Liver (tissue), 9 donors: ENCODE measurements around the gene SBF2. TPM values are rescaled to one million over a fixed set of nuclear protein-coding genes. Genes with fewer than 3 reads are reported as not detected.

ENCODE experiments used
- DNase-seq: peaks from one replicate; pipeline ENCODE4 v3.0.0-alpha.2; 2017; ENCODE audit warnings: low spot score
- H3K27ac ChIP-seq, 2 donors: one replicate each; pipeline ENCODE4 v1.7.0; 2013; ENCODE audit warnings: inconsistent platforms in 2 of 2, low read length in 2 of 2, control low read depth in 1 of 2, low read depth in 1 of 2, mild to moderate bottlenecking in 1 of 2
- H3K27me3 ChIP-seq, 4 donors: one replicate each; pipeline versions ENCODE4 v1.6.1 to v1.7.0; 2013; ENCODE audit warnings: low read length in 3 of 4, inconsistent platforms in 1 of 4, mild to moderate bottlenecking in 1 of 4, moderate library complexity in 1 of 4; ENCODE audit not compliant: control insufficient read depth in 4 of 4, insufficient read depth in 4 of 4
- H3K36me3 ChIP-seq, 4 donors: one replicate each; pipeline versions ENCODE4 v1.6.1 to v1.7.0; 2013; ENCODE audit warnings: low read length in 3 of 4, mild to moderate bottlenecking in 3 of 4, low read depth in 1 of 4, moderate library complexity in 1 of 4; ENCODE audit not compliant: control insufficient read depth in 4 of 4, insufficient read depth in 3 of 4
- H3K4me1 ChIP-seq, 4 donors: one replicate each; pipeline versions ENCODE4 v1.6.1 to v1.7.0; 2013; ENCODE audit warnings: low read length in 3 of 4, mild to moderate bottlenecking in 3 of 4, moderate library complexity in 1 of 4; ENCODE audit not compliant: control insufficient read depth in 4 of 4, insufficient read depth in 4 of 4
- H3K4me3 ChIP-seq, 3 donors: one replicate each; pipeline versions ENCODE4 v1.6.1 to v1.7.0; 2013; ENCODE audit warnings: low read length in 3 of 3, control low read depth in 1 of 3, low read depth in 1 of 3, mild to moderate bottlenecking in 1 of 3
- H3K9ac ChIP-seq, 2 donors: one replicate each; pipeline ENCODE4 v1.7.0; 2013; ENCODE audit warnings: low read length in 2 of 2, mild to moderate bottlenecking in 2 of 2, moderate library complexity in 2 of 2, control low read depth in 1 of 2, low read depth in 1 of 2
- H3K9me3 ChIP-seq, 4 donors: one replicate each; pipeline versions ENCODE4 v1.6.1 to v1.7.0; 2013; ENCODE audit warnings: low read length in 3 of 4; ENCODE audit not compliant: control insufficient read depth in 4 of 4
- EGR1 ChIP-seq, 2 donors: IDR thresholded peaks; 2 replicates each; pipeline ENCODE4 v1.6.1; 2016 to 2018; ENCODE audit warnings: antibody characterized with exemption in 2 of 2, low read depth in 2 of 2
- FOXA2 ChIP-seq: IDR thresholded peaks from 2 replicates; pipeline ENCODE4 v1.6.1; 2016; ENCODE audit warnings: antibody characterized with exemption
- GABPA ChIP-seq, 2 donors: IDR thresholded peaks in 1 of 2; conservative IDR thresholded peaks in 1 of 2; 2 replicates each; pipeline ENCODE4 v1.6.1; 2016; ENCODE audit warnings: antibody characterized with exemption in 2 of 2, mild to moderate bottlenecking in 1 of 2, moderate library complexity in 1 of 2
- HNF4G ChIP-seq: IDR thresholded peaks from 2 replicates; pipeline ENCODE4 v1.6.1; 2016; ENCODE audit warnings: antibody characterized with exemption
- JUND ChIP-seq, 2 donors: IDR thresholded peaks; 2 replicates each; pipeline ENCODE4 v1.6.1; 2016; ENCODE audit warnings: antibody characterized with exemption in 2 of 2
- RAD21 ChIP-seq, 2 donors: IDR thresholded peaks; 2 replicates each; pipeline ENCODE4 v1.6.1; 2016; ENCODE audit warnings: antibody characterized with exemption in 2 of 2, mild to moderate bottlenecking in 2 of 2
- RXRA ChIP-seq, 2 donors: IDR thresholded peaks; 2 replicates each; pipeline ENCODE4 v1.6.1; 2017 to 2018; ENCODE audit warnings: antibody characterized with exemption in 2 of 2, mild to moderate bottlenecking in 1 of 2
- SP1 ChIP-seq: IDR thresholded peaks from 2 replicates; pipeline ENCODE4 v1.6.1; 2018; ENCODE audit warnings: antibody characterized with exemption, mild to moderate bottlenecking
- TAF1 ChIP-seq: conservative IDR thresholded peaks from 2 replicates; pipeline ENCODE4 v1.6.1; 2016; ENCODE audit warnings: antibody characterized with exemption, mild to moderate bottlenecking
- YY1 ChIP-seq: IDR thresholded peaks from 2 replicates; pipeline ENCODE4 v1.6.1; 2016; ENCODE audit warnings: antibody characterized with exemption, mild to moderate bottlenecking
- WGBS: extraction: QIAGEN DNeasy Blood & Tissue Kit; methylation state at CpG from one replicate; pipeline ENCODE4 v1.1.7; 2013; 5-methylcytosine and 5-hydroxymethylcytosine counted together
- polyA plus RNA-seq, 2 donors: library from polyadenylated mRNA; stranded (reverse) in 1 of 2; unstranded in 1 of 2; fragments of 200-250 nt in 1 of 2; fragments of >200 nt in 1 of 2; fragmentation: Nextera tagmentation in 1 of 2; extraction: Ambion mirVana in 1 of 2; gene quantifications; one replicate each; pipeline versions ENCODE4 v1.2.1 to v1.2.3, GENCODE V29; 2013 to 2015
- total RNA-seq, 2 donors: library from RNA; depleted of rRNA; stranded (reverse); fragments of >200 nt; gene quantifications; one replicate each; pipeline ENCODE4 v1.2.3, GENCODE V29; 2014
- TF ChIP-seq, protein P1 (sequence below): IDR thresholded peaks from 2 replicates; pipeline ENCODE4 v1.6.1; 2016; ENCODE audit warnings: antibody characterized with exemption
- TF ChIP-seq, protein P2 (sequence below): IDR thresholded peaks from 2 replicates; pipeline ENCODE4 v1.6.1; 2016; ENCODE audit warnings: antibody characterized with exemption
- TF ChIP-seq, protein P3 (sequence below): fragments of 150-350 bp; IDR thresholded peaks from 2 replicates; pipeline ENCODE4 v1.5.1; 2017; ENCODE audit warnings: improper control_type of control experiment, low read depth, low read length; ENCODE audit not compliant: missing input control
- donor health status: healthy.
- donor health status: healthy.
- donor health status: healthy.
- donor health status: healthy.
- donor health status: healthy.

The SBF2 gene
- total and polyA plus RNA-seq, 4 donors = 7.5 to 31.3 (median 14.7) TPM

DNA sequence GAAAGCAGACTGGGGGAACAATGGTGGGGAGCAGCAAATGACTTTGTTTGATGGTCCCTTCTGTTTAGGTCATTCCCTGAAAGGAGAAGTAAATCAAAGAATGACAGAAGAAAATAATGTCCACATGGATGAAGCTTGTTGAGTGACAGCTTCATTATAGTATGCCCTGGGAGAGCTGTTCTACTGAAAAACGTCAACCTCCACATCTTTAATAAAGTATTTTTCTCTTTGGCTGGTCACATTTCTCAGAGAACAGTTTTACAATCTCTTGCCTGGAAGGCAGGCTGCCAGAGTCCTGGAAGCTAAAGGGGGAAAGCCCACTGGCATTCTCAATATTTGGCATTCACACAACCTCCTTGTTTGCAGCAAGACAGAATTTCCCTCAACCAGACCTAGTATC lies 342.2 kb downstream of the SBF2 start:
- H3K27ac ChIP-seq = no peak overlapping the region
- no peaks in the 10 kb centered on the region for H3K4me1 ChIP-seq
- no peak overlapping the region for H3K4me3 ChIP-seq
- DNase-seq = no peak
- WGBS = 72% methylated on average over 1 of the region's 1 CpG
- no peaks in the 10 kb centered on the region for H3K27me3 ChIP-seq
- peaks cover 0 to 1% (median 0%) of the 10 kb centered on the region in 4 donors for H3K36me3 ChIP-seq
- H3K9ac ChIP-seq = no peak overlapping the region
- TF ChIP-seq FOXA2 = no peak
- TF ChIP-seq JUND (IDR thresholded peaks at IDR 0.05) = no peak
- TF ChIP-seq, protein P1, sequence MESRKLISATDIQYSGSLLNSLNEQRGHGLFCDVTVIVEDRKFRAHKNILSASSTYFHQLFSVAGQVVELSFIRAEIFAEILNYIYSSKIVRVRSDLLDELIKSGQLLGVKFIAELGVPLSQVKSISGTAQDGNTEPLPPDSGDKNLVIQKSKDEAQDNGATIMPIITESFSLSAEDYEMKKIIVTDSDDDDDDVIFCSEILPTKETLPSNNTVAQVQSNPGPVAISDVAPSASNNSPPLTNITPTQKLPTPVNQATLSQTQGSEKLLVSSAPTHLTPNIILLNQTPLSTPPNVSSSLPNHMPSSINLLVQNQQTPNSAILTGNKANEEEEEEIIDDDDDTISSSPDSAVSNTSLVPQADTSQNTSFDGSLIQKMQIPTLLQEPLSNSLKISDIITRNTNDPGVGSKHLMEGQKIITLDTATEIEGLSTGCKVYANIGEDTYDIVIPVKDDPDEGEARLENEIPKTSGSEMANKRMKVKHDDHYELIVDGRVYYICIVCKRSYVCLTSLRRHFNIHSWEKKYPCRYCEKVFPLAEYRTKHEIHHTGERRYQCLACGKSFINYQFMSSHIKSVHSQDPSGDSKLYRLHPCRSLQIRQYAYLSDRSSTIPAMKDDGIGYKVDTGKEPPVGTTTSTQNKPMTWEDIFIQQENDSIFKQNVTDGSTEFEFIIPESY = no peak
- no peak for TF ChIP-seq RAD21 (IDR thresholded peaks at IDR 0.05)
- no peak for TF ChIP-seq EGR1 (IDR thresholded peaks at IDR 0.05; ENCODE audit: low read depth in 2 of 2)
- no peak for TF ChIP-seq TAF1
- no peak for TF ChIP-seq RXRA (IDR thresholded peaks at IDR 0.05)
- TF ChIP-seq YY1 = no peak
- no peak for TF ChIP-seq SP1
- TF ChIP-seq HNF4G = no peak
- TF ChIP-seq GABPA (IDR thresholded peaks at IDR 0.05 in 1 of 2, conservative IDR thresholded peaks at IDR 0.05 in 1 of 2) = no peak
- H3K9me3 ChIP-seq = no peaks in the 10 kb centered on the region

DNA sequence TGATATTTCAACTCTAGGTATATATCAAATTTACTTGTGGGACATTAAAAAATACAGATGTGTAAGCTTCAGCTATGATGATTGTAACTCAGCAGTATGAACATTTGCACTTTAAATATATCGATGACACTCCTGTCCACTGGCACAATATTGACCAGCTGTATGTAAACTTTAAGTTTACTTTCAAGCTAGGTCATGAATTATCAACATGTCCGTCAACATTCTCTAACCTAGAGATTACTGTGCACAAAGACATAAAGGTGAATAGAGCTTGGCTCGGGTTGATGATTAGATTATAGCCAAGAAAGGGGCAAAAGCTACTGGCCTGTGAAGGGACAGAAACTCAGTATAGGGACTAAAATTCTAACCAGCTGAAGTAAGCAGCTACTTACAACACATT lies 343.6 kb downstream of the SBF2 start:
- no peaks in the 10 kb centered on the region for H3K9me3 ChIP-seq
- H3K4me3 ChIP-seq = no peak overlapping the region
- DNase-seq = no peak
- TF ChIP-seq, protein P2, sequence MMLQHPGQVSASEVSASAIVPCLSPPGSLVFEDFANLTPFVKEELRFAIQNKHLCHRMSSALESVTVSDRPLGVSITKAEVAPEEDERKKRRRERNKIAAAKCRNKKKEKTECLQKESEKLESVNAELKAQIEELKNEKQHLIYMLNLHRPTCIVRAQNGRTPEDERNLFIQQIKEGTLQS = no peak
- TF ChIP-seq, protein P1 = no peak
- no peak for TF ChIP-seq FOXA2
- TF ChIP-seq SP1 = no peak
- TF ChIP-seq RAD21 (IDR thresholded peaks at IDR 0.05) = no peak
- TF ChIP-seq, protein P3, sequence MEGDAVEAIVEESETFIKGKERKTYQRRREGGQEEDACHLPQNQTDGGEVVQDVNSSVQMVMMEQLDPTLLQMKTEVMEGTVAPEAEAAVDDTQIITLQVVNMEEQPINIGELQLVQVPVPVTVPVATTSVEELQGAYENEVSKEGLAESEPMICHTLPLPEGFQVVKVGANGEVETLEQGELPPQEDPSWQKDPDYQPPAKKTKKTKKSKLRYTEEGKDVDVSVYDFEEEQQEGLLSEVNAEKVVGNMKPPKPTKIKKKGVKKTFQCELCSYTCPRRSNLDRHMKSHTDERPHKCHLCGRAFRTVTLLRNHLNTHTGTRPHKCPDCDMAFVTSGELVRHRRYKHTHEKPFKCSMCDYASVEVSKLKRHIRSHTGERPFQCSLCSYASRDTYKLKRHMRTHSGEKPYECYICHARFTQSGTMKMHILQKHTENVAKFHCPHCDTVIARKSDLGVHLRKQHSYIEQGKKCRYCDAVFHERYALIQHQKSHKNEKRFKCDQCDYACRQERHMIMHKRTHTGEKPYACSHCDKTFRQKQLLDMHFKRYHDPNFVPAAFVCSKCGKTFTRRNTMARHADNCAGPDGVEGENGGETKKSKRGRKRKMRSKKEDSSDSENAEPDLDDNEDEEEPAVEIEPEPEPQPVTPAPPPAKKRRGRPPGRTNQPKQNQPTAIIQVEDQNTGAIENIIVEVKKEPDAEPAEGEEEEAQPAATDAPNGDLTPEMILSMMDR = no peak
- no peaks in the 10 kb centered on the region for H3K4me1 ChIP-seq
- peaks cover 0 to 1% (median 0%) of the 10 kb centered on the region in 4 donors for H3K36me3 ChIP-seq
- 87% methylated on average over 3 of the region's 3 CpGs for WGBS
- no peak overlapping the region for H3K9ac ChIP-seq
- no peak overlapping the region for H3K27ac ChIP-seq
- no peaks in the 10 kb centered on the region for H3K27me3 ChIP-seq
